Activated CD4-positive, alpha-beta T cell treated with anti-CD3 and anti-CD28 coated beads, Interleukin-10, Interleukin-2, amounts not matched to agents 100 ng/mL and 50 ng/mL, durations not matched to agents 16 hours and 8 hours (primary cell): ENCODE results near the gene NOL3.
A peak's percentile ranks its signal among the peaks of the same experiment; 100 is the strongest.

Experiments
- DNase-seq: peaks from one replicate; pipeline ENCODE4 v3.0.0-alpha.2; 2020

NOL3 gene

GRCh38 chr16:67173323-67173722, 3.0 kb downstream of the NOL3 start:
- no peak for DNase-seq

GRCh38 chr16:67173808-67174705, 3.7 kb downstream of the NOL3 start:
- peak; percentile 81 for DNase-seq

GRCh38 chr16:67174706-67175231, 4.4 kb downstream of the NOL3 start:
- DNase-seq: no peak

GRCh38 chr16:67176662-67177061, 6.3 kb downstream of the NOL3 start:
- DNase-seq: no peak

GRCh38 chr16:67177743-67178699, 7.7 kb downstream of the NOL3 start:
- DNase-seq: peak; percentile 59

GRCh38 chr16:67179421-67180080, 9.2 kb downstream of the NOL3 start:
- no peak for DNase-seq

- DNase-seq: no peak
Measured at GRCh38 chr16:67180166-67180565, 9.8 kb downstream of the NOL3 start.

GRCh38 chr16:67181346-67181745, 11.0 kb downstream of the NOL3 start:
- no peak for DNase-seq

GRCh38 chr16:67182288-67182687, 11.9 kb downstream of the NOL3 start:
- DNase-seq: no peak

- no peak for DNase-seq
Measured at GRCh38 chr16:67183284-67183626, 12.9 kb downstream of the NOL3 start.

- DNase-seq: peak; percentile 98
Measured at GRCh38 chr16:67183627-67184452, 13.5 kb downstream of the NOL3 start, which contains the start of gene MATCAP1. Gene MATCAP1, minus strand, starts transcription at chr16:67183963. Its CDS starts 3,353 bp downstream, at chr16:67180610.

GRCh38 chr16:67184453-67184994, 14.2 kb downstream of the NOL3 start:
- DNase-seq: no peak

- DNase-seq: peak; percentile 88
Measured at GRCh38 chr16:67184995-67185650, 14.8 kb downstream of the NOL3 start.

GRCh38 chr16:67185651-67186134, 15.4 kb downstream of the NOL3 start:
- DNase-seq: no peak

GRCh38 chr16:67186550-67186950, 16.2 kb downstream of the NOL3 start:
- no peak for DNase-seq

GRCh38 chr16:67187175-67187890, 17.0 kb downstream of the NOL3 start:
- no peak for DNase-seq

- DNase-seq: no peak
Measured at GRCh38 chr16:67188323-67188722, 18.0 kb downstream of the NOL3 start.

- no peak for DNase-seq
Measured at GRCh38 chr16:67188798-67189197, 18.5 kb downstream of the NOL3 start.

GRCh38 chr16:67190041-67190440, 19.7 kb downstream of the NOL3 start, which contains the start of gene EXOC3L1:
Gene EXOC3L1, minus strand, starts transcription at chr16:67190136. Its CDS starts 460 bp downstream, at chr16:67189676.
- no peak for DNase-seq
